HepG2 (cell line): Measurements from ENCODE around the gene CLDN15. TPM values are rescaled to one million over a fixed set of nuclear protein-coding genes. Genes with fewer than 3 reads are reported as not detected.

Experiments
- BHLHE40 ChIP-seq: IDR thresholded peaks from 2 replicates; pipeline ENCODE4 v1.6.1; 2011; ENCODE audit warnings: low read length, improper control_type of control experiment
- CBX1 ChIP-seq: IDR thresholded peaks from one replicate; pipeline ENCODE4 v1.6.1; 2016; ENCODE audit warnings: antibody characterized with exemption, low read depth
- GABPA ChIP-seq, 2 experiments: IDR thresholded peaks; 2 replicates each; pipeline ENCODE4 v1.6.1; 2011 to 2016; ENCODE audit warnings: low read depth in 2 of 2, low read length in 1 of 2, missing biosample characterization in 1 of 2, missing genetic modification characterization in 1 of 2
- HDAC1 ChIP-seq: sonication (generic); formaldehyde crosslinking; IDR thresholded peaks from 2 replicates; pipeline ENCODE4 v1.5.1; 2020; ENCODE audit warnings: mild to moderate bottlenecking, missing genetic modification reagents
- IKZF1 ChIP-seq: fragments of 450-650 bp; IDR thresholded peaks from 2 replicates; pipeline ENCODE4 v1.7.1; 2016
- KLF11 ChIP-seq: IDR thresholded peaks from 2 replicates; pipeline ENCODE4 v1.6.1; 2016; ENCODE audit warnings: missing compliant biosample characterization
- KLF15 ChIP-seq: sonication (generic); formaldehyde crosslinking; IDR thresholded peaks from 2 replicates; pipeline ENCODE4 v1.8.1; 2023; ENCODE audit warnings: borderline replicate concordance, mild to moderate bottlenecking, inconsistent platforms, missing genetic modification reagents, mixed read lengths
- KLF6 ChIP-seq: IDR thresholded peaks from 2 replicates; pipeline ENCODE4 v1.8.0; 2016; ENCODE audit warnings: missing biosample characterization, missing genetic modification reagents
- PHF8 ChIP-seq: sonication (generic); formaldehyde crosslinking; IDR thresholded peaks from 2 replicates; pipeline ENCODE4 v1.5.0; 2020; ENCODE audit warnings: missing genetic modification reagents
- RAD51 ChIP-seq: fragments of 450-650 bp; IDR thresholded peaks from 2 replicates; pipeline ENCODE4 v1.6.1; 2016; ENCODE audit warnings: borderline replicate concordance
- SAFB2 ChIP-seq: sonication (generic); formaldehyde crosslinking; IDR thresholded peaks from 2 replicates; pipeline ENCODE4 v1.5.1; 2020; ENCODE audit warnings: missing genetic modification reagents, low read depth, mild to moderate bottlenecking, borderline replicate concordance
- TARDBP ChIP-seq: sonication (generic); formaldehyde crosslinking; IDR thresholded peaks from 2 replicates; pipeline ENCODE4 v1.8.0; 2022; ENCODE audit warnings: mild to moderate bottlenecking, missing genetic modification reagents
- TRAFD1 ChIP-seq: sonication (generic); formaldehyde crosslinking; IDR thresholded peaks from 2 replicates; pipeline ENCODE4 v1.5.1; 2020; ENCODE audit warnings: missing genetic modification reagents, mild to moderate bottlenecking, borderline replicate concordance
- ZFY ChIP-seq: sonication (generic); formaldehyde crosslinking; IDR thresholded peaks from 2 replicates; pipeline ENCODE4 v1.4.0; 2020; ENCODE audit warnings: missing genetic modification reagents
- ZNF232 ChIP-seq: sonication (generic); formaldehyde crosslinking; IDR thresholded peaks from 2 replicates; pipeline ENCODE4 v1.4.0; 2020; ENCODE audit warnings: missing genetic modification reagents, borderline replicate concordance
- ZNF331 ChIP-seq: sonication (generic); formaldehyde crosslinking; IDR thresholded peaks from 2 replicates; pipeline ENCODE4 v1.4.0; 2020; ENCODE audit warnings: missing genetic modification reagents
- ZNF589 ChIP-seq: sonication (generic); formaldehyde crosslinking; conservative IDR thresholded peaks from 2 replicates; pipeline ENCODE4 v1.8.0; 2022; ENCODE audit warnings: mild to moderate bottlenecking, moderate library complexity, missing genetic modification reagents
- ZNF713 ChIP-seq: sonication (generic); formaldehyde crosslinking; IDR thresholded peaks from 2 replicates; pipeline ENCODE4 v1.4.0; 2020; ENCODE audit warnings: mild to moderate bottlenecking, missing genetic modification reagents
- polyA plus RNA-seq, 8 experiments: library from polyadenylated mRNA; depleted of rRNA in 3 of 8; stranded (reverse) in 7 of 8; unstranded in 1 of 8; fragments of >200 nt; fragmentation: Illumina TruSeq in 4 of 8; extraction: Trizol in 4 of 8; gene quantifications; 2 replicates each; pipeline versions ENCODE4 v1.2.1 to v1.2.3, GENCODE V29; 2011 to 2016; ENCODE audit warnings: low read depth in 4 of 8, missing spikeins in 1 of 8, mixed read lengths in 1 of 8; ENCODE audit not compliant: insufficient read depth in 1 of 8
- total RNA-seq, 5 experiments: library from RNA; depleted of rRNA; stranded (reverse); fragments of >200 nt; fragmentation: Illumina TruSeq; extraction: Trizol; gene quantifications; 2 replicates each; pipeline ENCODE4 v1.2.3, GENCODE V29; 2016; ENCODE audit warnings: low read depth in 1 of 5
- TF ChIP-seq, protein P1 (sequence below): sonication (generic); formaldehyde crosslinking; IDR thresholded peaks from 2 replicates; pipeline ENCODE4 v1.4.0; 2020; ENCODE audit warnings: mild to moderate bottlenecking, missing genetic modification reagents, borderline replicate concordance
- TF ChIP-seq, protein P2 (sequence below), 2 experiments: sonication (generic) in 1 of 2; formaldehyde crosslinking in 1 of 2; IDR thresholded peaks; 2 replicates each; pipeline versions ENCODE4 v1.4.0 to v1.6.1; 2018 to 2020; ENCODE audit warnings: missing genetic modification reagents in 2 of 2, borderline replicate concordance in 1 of 2, low read depth in 1 of 2, mild to moderate bottlenecking in 1 of 2, missing biosample characterization in 1 of 2

The CLDN15 gene
- total and polyA plus RNA-seq, 2 of the 13 experiments (the other 11 are each of a cell fraction or from before 2014, with no cell fraction given): 7.1 to 17.8 TPM

GRCh38 chr7:101217388-101218235 lies 20.0 kb downstream of the CLDN15 start, which contains the start of the genes PLOD3 and ZNHIT1 (continued):
- peak; percentile 65 for TF ChIP-seq ZNF331 (CRISPR knock-in tag)
- TF ChIP-seq SAFB2 (CRISPR knock-in tag): peak; percentile 11; the same call in 1 of the 2 replicates
- TF ChIP-seq RAD51: no peak
- TF ChIP-seq KLF15 (CRISPR knock-in tag): peak; percentile 53; the same call in 1 of the 2 replicates
- TF ChIP-seq, protein P1, sequence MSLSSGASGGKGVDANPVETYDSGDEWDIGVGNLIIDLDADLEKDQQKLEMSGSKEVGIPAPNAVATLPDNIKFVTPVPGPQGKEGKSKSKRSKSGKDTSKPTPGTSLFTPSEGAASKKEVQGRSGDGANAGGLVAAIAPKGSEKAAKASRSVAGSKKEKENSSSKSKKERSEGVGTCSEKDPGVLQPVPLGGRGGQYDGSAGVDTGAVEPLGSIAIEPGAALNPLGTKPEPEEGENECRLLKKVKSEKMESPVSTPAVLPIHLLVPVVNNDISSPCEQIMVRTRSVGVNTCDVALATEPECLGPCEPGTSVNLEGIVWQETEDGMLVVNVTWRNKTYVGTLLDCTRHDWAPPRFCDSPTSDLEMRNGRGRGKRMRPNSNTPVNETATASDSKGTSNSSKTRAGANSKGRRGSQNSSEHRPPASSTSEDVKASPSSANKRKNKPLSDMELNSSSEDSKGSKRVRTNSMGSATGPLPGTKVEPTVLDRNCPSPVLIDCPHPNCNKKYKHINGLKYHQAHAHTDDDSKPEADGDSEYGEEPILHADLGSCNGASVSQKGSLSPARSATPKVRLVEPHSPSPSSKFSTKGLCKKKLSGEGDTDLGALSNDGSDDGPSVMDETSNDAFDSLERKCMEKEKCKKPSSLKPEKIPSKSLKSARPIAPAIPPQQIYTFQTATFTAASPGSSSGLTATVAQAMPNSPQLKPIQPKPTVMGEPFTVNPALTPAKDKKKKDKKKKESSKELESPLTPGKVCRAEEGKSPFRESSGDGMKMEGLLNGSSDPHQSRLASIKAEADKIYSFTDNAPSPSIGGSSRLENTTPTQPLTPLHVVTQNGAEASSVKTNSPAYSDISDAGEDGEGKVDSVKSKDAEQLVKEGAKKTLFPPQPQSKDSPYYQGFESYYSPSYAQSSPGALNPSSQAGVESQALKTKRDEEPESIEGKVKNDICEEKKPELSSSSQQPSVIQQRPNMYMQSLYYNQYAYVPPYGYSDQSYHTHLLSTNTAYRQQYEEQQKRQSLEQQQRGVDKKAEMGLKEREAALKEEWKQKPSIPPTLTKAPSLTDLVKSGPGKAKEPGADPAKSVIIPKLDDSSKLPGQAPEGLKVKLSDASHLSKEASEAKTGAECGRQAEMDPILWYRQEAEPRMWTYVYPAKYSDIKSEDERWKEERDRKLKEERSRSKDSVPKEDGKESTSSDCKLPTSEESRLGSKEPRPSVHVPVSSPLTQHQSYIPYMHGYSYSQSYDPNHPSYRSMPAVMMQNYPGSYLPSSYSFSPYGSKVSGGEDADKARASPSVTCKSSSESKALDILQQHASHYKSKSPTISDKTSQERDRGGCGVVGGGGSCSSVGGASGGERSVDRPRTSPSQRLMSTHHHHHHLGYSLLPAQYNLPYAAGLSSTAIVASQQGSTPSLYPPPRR (CRISPR knock-in tag): peak; percentile 24; the same call in 1 of the 2 replicates
- TF ChIP-seq KLF6 (CRISPR knock-in tag): peak; percentile 18; the same call in 1 of the 2 replicates
- TF ChIP-seq TRAFD1 (CRISPR knock-in tag): 0 out of 2 replicates have a peak, but pooled peaks have one; percentile 40
- peak; percentile 74 for TF ChIP-seq GABPA (IDR thresholded peaks at IDR 0.05; ENCODE audit: low read depth, low read length)
- TF ChIP-seq GABPA (CRISPR knock-in tag; IDR thresholded peaks at IDR 0.05; ENCODE audit: low read depth): peak; percentile 97
- peak; percentile 74; the same call in 1 of the 2 replicates for TF ChIP-seq ZFY (CRISPR knock-in tag)
- TF ChIP-seq HDAC1 (CRISPR knock-in tag): peak; percentile 35
- TF ChIP-seq CBX1: peak; percentile 86
- 0 out of 2 replicates have a peak, but pooled peaks have one; percentile 77 for TF ChIP-seq ZNF232 (CRISPR knock-in tag)
- TF ChIP-seq ZNF589 (CRISPR knock-in tag): peak; percentile 61; the same call in 1 of the 2 replicates
- TF ChIP-seq PHF8 (CRISPR knock-in tag): peak; percentile 64
- 0 out of 2 replicates have a peak, but pooled peaks have one; percentile 50 for TF ChIP-seq BHLHE40
- TF ChIP-seq, protein P2, sequence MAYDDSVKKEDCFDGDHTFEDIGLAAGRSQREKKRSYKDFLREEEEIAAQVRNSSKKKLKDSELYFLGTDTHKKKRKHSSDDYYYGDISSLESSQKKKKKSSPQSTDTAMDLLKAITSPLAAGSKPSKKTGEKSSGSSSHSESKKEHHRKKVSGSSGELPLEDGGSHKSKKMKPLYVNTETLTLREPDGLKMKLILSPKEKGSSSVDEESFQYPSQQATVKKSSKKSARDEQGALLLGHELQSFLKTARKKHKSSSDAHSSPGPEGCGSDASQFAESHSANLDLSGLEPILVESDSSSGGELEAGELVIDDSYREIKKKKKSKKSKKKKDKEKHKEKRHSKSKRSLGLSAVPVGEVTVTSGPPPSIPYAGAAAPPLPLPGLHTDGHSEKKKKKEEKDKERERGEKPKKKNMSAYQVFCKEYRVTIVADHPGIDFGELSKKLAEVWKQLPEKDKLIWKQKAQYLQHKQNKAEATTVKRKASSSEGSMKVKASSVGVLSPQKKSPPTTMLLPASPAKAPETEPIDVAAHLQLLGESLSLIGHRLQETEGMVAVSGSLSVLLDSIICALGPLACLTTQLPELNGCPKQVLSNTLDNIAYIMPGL (CRISPR knock-in tag; IDR thresholded peaks at IDR 0.05; ENCODE audit: borderline replicate concordance in 1 of 2, low read depth in 1 of 2): peak; percentile 25 to 63; a peak in 1 of 4 replicates
- peak; percentile 52; the same call in 1 of the 2 replicates for TF ChIP-seq TARDBP (CRISPR knock-in tag)
- TF ChIP-seq IKZF1: no peak
- TF ChIP-seq KLF11 (CRISPR knock-in tag): peak; percentile 20
- TF ChIP-seq ZNF713: no peak; the same call in 1 of the 2 replicates
